ENCODE results near the gene HADHA. TPM values are rescaled to one million over a fixed set of nuclear protein-coding genes. Genes with fewer than 3 reads are reported as not detected.
A peak's percentile ranks its signal among the peaks of the same experiment; 100 is the strongest.

Gene HADHA
- total and polyA plus RNA-seq, 2 donors (not counting 1 experiment from before 2014, with no cell fraction given): 29.8 to 96.7 TPM

DNA sequence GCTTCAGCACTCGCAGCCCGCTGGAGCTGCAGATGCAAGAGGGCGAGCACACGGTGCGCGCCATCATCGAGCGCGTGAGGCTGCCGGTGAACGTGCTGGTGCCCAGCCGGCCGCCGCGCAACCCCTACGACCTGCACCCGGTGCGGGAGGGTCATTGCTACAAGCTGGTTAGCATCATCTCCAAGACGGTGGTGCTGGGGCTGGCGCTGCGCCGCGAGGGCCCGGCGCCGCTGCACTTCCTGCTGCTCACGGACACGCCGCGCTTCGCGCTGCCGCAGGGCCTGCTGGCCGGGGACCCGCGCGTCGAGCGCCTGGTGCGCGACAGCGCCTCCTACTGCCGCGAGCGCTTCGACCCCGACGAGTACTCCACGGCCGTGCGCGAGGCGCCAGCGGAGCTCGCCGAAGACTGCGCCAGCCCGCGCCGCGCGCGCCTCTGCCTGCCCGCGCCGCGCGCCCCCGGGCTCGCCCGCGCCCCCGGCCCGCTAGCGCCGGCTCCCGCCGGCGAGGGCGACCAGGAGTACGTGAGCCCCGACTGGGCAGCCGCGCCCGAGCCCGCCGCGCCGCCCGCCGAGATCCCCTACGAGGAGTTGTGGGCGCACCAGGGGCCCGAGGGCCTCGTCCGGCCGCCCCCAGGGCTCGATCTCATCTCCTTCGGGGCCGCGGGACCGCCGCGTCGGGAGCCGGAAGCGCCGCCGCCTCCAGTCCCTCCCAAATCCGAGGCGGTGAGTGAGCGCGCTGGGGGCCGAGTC lies 59.7 kb downstream of the HADHA start:
- TF ChIP-seq EZH2 (IDR thresholded peaks at IDR 0.05; ENCODE audit: borderline replicate concordance, insufficient read depth, low read depth, low read length, poor library complexity, severe bottlenecking) (no peak), CTCF (IDR thresholded peaks at IDR 0.05) (peak; percentile 68)
- Histone ChIP-seq H3K9ac (ENCODE audit: low read length) (peak overlapping the region; percentile 67), H3K36me3 (replicated peaks in 1 of 2; ENCODE audit: control extremely low read depth in 1 of 2, control insufficient read depth in 1 of 2, extremely low read depth in 1 of 2, insufficient read depth in 2 of 2, low read length in 1 of 2) (no peaks in the 10 kb centered on the region), H3K4me1 (ENCODE audit: control insufficient read depth in 2 of 2, insufficient read depth in 2 of 2, low read length in 2 of 2) (peaks cover 8 to 13% of the 10 kb centered on the region in 2 donors), H3K4me2 (replicated peaks; ENCODE audit: low read depth, low read length, poor library complexity, severe bottlenecking) (peak overlapping the region; percentile 97), H4K20me1 (ENCODE audit: control insufficient read depth, insufficient read depth, low read length, poor library complexity, severe bottlenecking) (no peaks in the 10 kb centered on the region), H3K79me2 (ENCODE audit: control insufficient read depth, insufficient read depth, low read length) (no peaks in the 10 kb centered on the region), H3K27me3 (replicated peaks in 1 of 4; ENCODE audit: control extremely low read depth in 1 of 4, control insufficient read depth in 3 of 4, insufficient read depth in 4 of 4, low read length in 3 of 4) (peaks cover 0 to 20% (median 3%) of the 10 kb centered on the region in 4 experiments), H2AFZ (ENCODE audit: insufficient read depth, low read depth, low read length, poor library complexity, severe bottlenecking) (peak overlapping the region; percentile 91), H3K4me3 (ENCODE audit: control extremely low read depth in 1 of 5, extremely low read depth in 1 of 5, insufficient read depth in 1 of 5, low read depth in 2 of 5, low read length in 4 of 5) (peak overlapping the region in 4 of 5 experiments; percentile 46 to 69 (median 55)), H3K27ac (ENCODE audit: low read length in 2 of 2) (no peak overlapping the region), H3K9me3 (ENCODE audit: control extremely low read depth in 1 of 3, control insufficient read depth in 2 of 3, insufficient read depth in 1 of 3, low read length in 2 of 3) (peaks cover 0 to 3% (median 0%) of the 10 kb centered on the region in 3 donors)
- intact Hi-C loops (cut with micrococcal nuclease): loop anchor here (5.0 kb wide), 1 partner anchor 152 kb away; the partner anchor contains the start of gene RAB10
- Mint-ChIP-seq H3K9me3 (ENCODE audit: insufficient read depth) (no peaks in the 10 kb centered on the region), H3K4me1 (peaks cover 19% of the 10 kb centered on the region), H3K27me3 (peaks cover 13% of the 10 kb centered on the region), H3K4me3 (peak overlapping the region; percentile 87), H3K27ac (no peak overlapping the region)
- ChIA-PET POLR2A (interaction anchor here (1.0 to 1.5 kb wide), 2 partner anchors 12 to 15 kb away, joined by 3 to 5 read pairs; partner anchors contain the start of gene GAREM2), CTCF (interaction anchor here (0.7 to 2.3 kb wide), 14 partner anchors 10 to 538 kb away, joined by 3 to 9 read pairs (median 4); partner anchors contain the start of genes GAREM2, HADHA and HADHB)
- 2% methylated on average over 114 of the region's 114 CpGs for WGBS (ENCODE audit: insufficient coverage)
- ATAC-seq (ENCODE audit: low read depth) (peak; percentile 98), DNase-seq (peak; percentile 91)
